Neural progenitor cell (in vitro differentiated cells): ENCODE results near the gene FOXN4. TPM values are rescaled to one million over a fixed set of nuclear protein-coding genes. Genes with fewer than 3 reads are reported as not detected.

Source experiments
- DNase-seq: peaks from one replicate; pipeline ENCODE4 v3.0.0-alpha.2; 2016; ENCODE audit warnings: low spot score
- H2AFZ ChIP-seq: fragments of 200-600 bp; sonication (generic); replicated peaks from 2 replicates; pipeline ENCODE4 v1.6.1; 2016; ENCODE audit warnings: antibody characterized with exemption
- H3F3A ChIP-seq: fragments of 200-600 bp; sonication (generic); 2 replicates; pipeline ENCODE4 v1.6.1; 2016; ENCODE audit warnings: antibody characterized with exemption, low read depth
- H3K27ac ChIP-seq: fragments of 200-600 bp; sonication (generic); 2 replicates; pipeline ENCODE4 v1.5.1; 2016; ENCODE audit warnings: mild to moderate bottlenecking
- H3K27me3 ChIP-seq: fragments of 200-600 bp; sonication (generic); 2 replicates; pipeline ENCODE4 v1.6.1; 2016; ENCODE audit warnings: mild to moderate bottlenecking, moderate library complexity
- H3K36me3 ChIP-seq: fragments of 200-600 bp; sonication (generic); 2 replicates; pipeline ENCODE4 v1.5.1; 2016
- H3K4me1 ChIP-seq: fragments of 200-600 bp; sonication (generic); 2 replicates; pipeline ENCODE4 v1.6.1; 2016; ENCODE audit warnings: mixed run types
- H3K4me2 ChIP-seq: fragments of 200-600 bp; sonication (generic); 2 replicates; pipeline ENCODE4 v1.6.1; 2016
- H3K4me3 ChIP-seq: fragments of 200-600 bp; sonication (generic); 2 replicates; pipeline ENCODE4 v1.5.1; 2016
- H3K79me2 ChIP-seq: fragments of 200-600 bp; sonication (generic); 2 replicates; pipeline ENCODE4 v1.6.1; 2016; ENCODE audit warnings: low read depth
- H3K9ac ChIP-seq: fragments of 200-600 bp; sonication (generic); 2 replicates; pipeline ENCODE4 v1.6.1; 2016
- H3K9me3 ChIP-seq: fragments of 200-600 bp; sonication (generic); 2 replicates; pipeline ENCODE4 v1.5.1; 2016; ENCODE audit warnings: low read depth
- H4K20me1 ChIP-seq: fragments of 200-600 bp; sonication (generic); 2 replicates; pipeline ENCODE4 v1.6.1; 2016; ENCODE audit warnings: low read depth
- H3K27ac Mint-ChIP-seq: 3 replicates; pipeline ENCODE4 v1.8.0; 2021; ENCODE audit warnings: mixed read lengths
- H3K27me3 Mint-ChIP-seq: 2 replicates; pipeline ENCODE4 v1.8.0; 2022; ENCODE audit warnings: low read depth, mild to moderate bottlenecking, inconsistent platforms, moderate library complexity, mixed read lengths; ENCODE audit not compliant: insufficient read depth
- H3K36me3 Mint-ChIP-seq: 3 replicates; pipeline ENCODE4 v1.8.0; 2021; ENCODE audit warnings: mixed read lengths
- H3K4me1 Mint-ChIP-seq: 3 replicates; pipeline ENCODE4 v1.8.0; 2021; ENCODE audit warnings: mixed read lengths
- H3K4me3 Mint-ChIP-seq: 3 replicates; pipeline ENCODE4 v1.8.0; 2021; ENCODE audit warnings: mild to moderate bottlenecking, moderate library complexity, mixed read lengths
- H3K9me3 Mint-ChIP-seq: 3 replicates; pipeline ENCODE4 v1.8.0; 2020; ENCODE audit warnings: mixed read lengths
- EZH2 ChIP-seq: fragments of 200-600 bp; sonication (generic); IDR thresholded peaks from 2 replicates; pipeline ENCODE4 v1.6.1; 2017; ENCODE audit warnings: antibody characterized with exemption, mild to moderate bottlenecking, moderate library complexity
- EZH2phosphoT487 ChIP-seq: fragments of 200-600 bp; sonication (generic); IDR thresholded peaks from 2 replicates; pipeline ENCODE4 v1.6.1; 2017; ENCODE audit warnings: antibody characterized with exemption
- total RNA-seq: library from RNA; depleted of rRNA; stranded (reverse); fragments of >200 nt; gene quantifications from 2 replicates; pipeline ENCODE4 v1.2.3, GENCODE V29; 2015; ENCODE audit warnings: low replicate concordance
- TF ChIP-seq, protein P1 (sequence below): fragments of 200-600 bp; sonication (generic); IDR thresholded peaks from 2 replicates; pipeline ENCODE4 v1.5.1; 2017; ENCODE audit warnings: antibody characterized with exemption, mild to moderate bottlenecking

Gene FOXN4
- total RNA-seq, 1 donor from 2014 or later = not detected

DNA sequence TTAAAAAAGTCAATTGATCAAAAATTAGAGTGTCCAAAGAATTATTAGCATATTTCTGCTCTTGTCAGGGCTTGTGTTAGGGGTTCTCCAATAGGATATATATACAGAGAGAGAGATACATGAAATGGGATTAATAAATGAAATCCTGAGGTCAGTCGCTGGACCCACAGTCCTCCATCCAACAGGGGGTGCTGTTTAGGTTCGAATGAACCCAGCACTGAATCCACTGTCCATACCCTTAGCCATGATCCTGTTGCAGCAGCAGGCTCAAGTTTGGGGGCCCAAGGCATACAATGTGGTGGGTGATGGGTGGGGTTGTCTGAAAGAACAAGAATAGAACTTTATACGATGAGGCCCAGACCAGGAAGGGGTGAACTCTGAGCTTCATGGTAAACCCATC lies 37.8 kb upstream of the FOXN4 start:
- Mint-ChIP-seq H3K9me3 (peaks cover 6% of the 10 kb centered on the region), H3K36me3 (no peaks in the 10 kb centered on the region), H3K27ac (no peak overlapping the region), H3K27me3 (peaks cover 2% of the 10 kb centered on the region), H3K4me1 (no peaks in the 10 kb centered on the region), H3K4me3 (no peak overlapping the region)
- no peaks in the 10 kb centered on the region for H4K20me1 ChIP-seq
- no peaks in the 10 kb centered on the region for H3K4me1 ChIP-seq
- H3F3A ChIP-seq = no peaks in the 10 kb centered on the region
- H3K4me3 ChIP-seq = no peak overlapping the region
- H3K36me3 ChIP-seq = no peaks in the 10 kb centered on the region
- TF ChIP-seq EZH2phosphoT487 (no peak), EZH2 (no peak)
- TF ChIP-seq, protein P1, sequence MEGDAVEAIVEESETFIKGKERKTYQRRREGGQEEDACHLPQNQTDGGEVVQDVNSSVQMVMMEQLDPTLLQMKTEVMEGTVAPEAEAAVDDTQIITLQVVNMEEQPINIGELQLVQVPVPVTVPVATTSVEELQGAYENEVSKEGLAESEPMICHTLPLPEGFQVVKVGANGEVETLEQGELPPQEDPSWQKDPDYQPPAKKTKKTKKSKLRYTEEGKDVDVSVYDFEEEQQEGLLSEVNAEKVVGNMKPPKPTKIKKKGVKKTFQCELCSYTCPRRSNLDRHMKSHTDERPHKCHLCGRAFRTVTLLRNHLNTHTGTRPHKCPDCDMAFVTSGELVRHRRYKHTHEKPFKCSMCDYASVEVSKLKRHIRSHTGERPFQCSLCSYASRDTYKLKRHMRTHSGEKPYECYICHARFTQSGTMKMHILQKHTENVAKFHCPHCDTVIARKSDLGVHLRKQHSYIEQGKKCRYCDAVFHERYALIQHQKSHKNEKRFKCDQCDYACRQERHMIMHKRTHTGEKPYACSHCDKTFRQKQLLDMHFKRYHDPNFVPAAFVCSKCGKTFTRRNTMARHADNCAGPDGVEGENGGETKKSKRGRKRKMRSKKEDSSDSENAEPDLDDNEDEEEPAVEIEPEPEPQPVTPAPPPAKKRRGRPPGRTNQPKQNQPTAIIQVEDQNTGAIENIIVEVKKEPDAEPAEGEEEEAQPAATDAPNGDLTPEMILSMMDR = peak; percentile 34
- H3K27me3 ChIP-seq = peaks cover 6% of the 10 kb centered on the region
- H3K4me2 ChIP-seq = no peak overlapping the region
- no peak overlapping the region for H2AFZ ChIP-seq
- no peak overlapping the region for H3K27ac ChIP-seq
- no peak for DNase-seq
- H3K9ac ChIP-seq = no peak overlapping the region
- H3K9me3 ChIP-seq = no peaks in the 10 kb centered on the region
- no peaks in the 10 kb centered on the region for H3K79me2 ChIP-seq

DNA sequence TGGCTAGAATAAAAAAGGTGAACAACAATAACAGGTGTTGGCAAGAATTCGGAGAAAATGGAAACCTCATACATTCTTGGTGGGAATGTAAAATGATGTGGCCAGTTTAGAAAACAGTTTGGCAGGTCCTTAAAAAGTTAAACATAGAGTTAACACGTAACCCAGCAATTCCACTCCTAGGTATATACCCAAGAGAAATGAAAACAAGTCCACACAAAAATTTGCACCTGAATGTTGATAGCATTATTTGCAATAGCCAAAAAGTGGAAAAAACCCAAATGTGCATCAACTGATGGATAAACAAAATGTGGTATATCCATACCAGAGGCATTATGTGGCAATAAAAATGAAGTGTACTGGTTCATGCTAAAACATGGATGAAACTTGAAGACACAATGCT lies 36.3 kb upstream of the FOXN4 start:
- no peaks in the 10 kb centered on the region for H3K36me3 ChIP-seq
- no peak overlapping the region for H3K4me2 ChIP-seq
- H4K20me1 ChIP-seq = no peaks in the 10 kb centered on the region
- no peaks in the 10 kb centered on the region for H3K4me1 ChIP-seq
- DNase-seq = no peak
- H3K27ac ChIP-seq = no peak overlapping the region
- no peaks in the 10 kb centered on the region for H3K79me2 ChIP-seq
- peaks cover 6% of the 10 kb centered on the region for H3K9me3 Mint-ChIP-seq
- H3K9ac ChIP-seq = no peak overlapping the region
- no peak overlapping the region for H3K4me3 ChIP-seq
- H3K27me3 Mint-ChIP-seq = peaks cover 2% of the 10 kb centered on the region
- TF ChIP-seq, protein P1 = no peak
- TF ChIP-seq EZH2phosphoT487 (no peak), EZH2 (no peak)
- no peaks in the 10 kb centered on the region for H3F3A ChIP-seq
- H3K36me3 Mint-ChIP-seq = no peaks in the 10 kb centered on the region
- H3K9me3 ChIP-seq = no peaks in the 10 kb centered on the region
- no peak overlapping the region for H3K4me3 Mint-ChIP-seq
- no peak overlapping the region for H2AFZ ChIP-seq
- no peaks in the 10 kb centered on the region for H3K4me1 Mint-ChIP-seq
- H3K27ac Mint-ChIP-seq = no peak overlapping the region
- H3K27me3 ChIP-seq = peaks cover 6% of the 10 kb centered on the region

DNA sequence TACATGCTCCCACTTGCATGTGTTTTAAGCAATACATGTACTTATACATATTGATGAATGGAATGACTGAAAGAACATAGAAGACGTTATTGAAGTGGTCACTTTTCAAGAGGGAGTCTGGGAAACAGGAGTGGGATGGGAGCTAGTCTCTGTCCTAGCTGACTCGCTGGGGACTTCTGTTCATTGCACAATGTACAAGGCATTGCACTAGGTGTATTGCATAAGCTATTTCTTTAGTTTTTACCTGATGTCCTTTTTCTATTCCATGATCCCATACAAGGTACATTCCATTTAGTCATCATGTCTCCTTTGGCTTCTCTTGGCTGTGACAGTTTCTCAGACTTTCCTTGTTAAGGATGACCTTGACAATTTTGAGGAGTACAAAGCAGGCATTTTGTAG lies 34.6 kb upstream of the FOXN4 start:
- Mint-ChIP-seq H3K9me3 (peaks cover 6% of the 10 kb centered on the region), H3K4me3 (no peak overlapping the region), H3K27ac (no peak overlapping the region), H3K36me3 (no peaks in the 10 kb centered on the region), H3K27me3 (peaks cover 2% of the 10 kb centered on the region), H3K4me1 (no peaks in the 10 kb centered on the region)
- Histone ChIP-seq H2AFZ (no peak overlapping the region), H3K9ac (no peak overlapping the region), H3K9me3 (no peaks in the 10 kb centered on the region), H3K27ac (no peak overlapping the region), H3K4me3 (no peak overlapping the region), H3F3A (no peaks in the 10 kb centered on the region), H4K20me1 (no peaks in the 10 kb centered on the region), H3K79me2 (no peaks in the 10 kb centered on the region), H3K4me1 (no peaks in the 10 kb centered on the region), H3K4me2 (no peak overlapping the region), H3K36me3 (no peaks in the 10 kb centered on the region), H3K27me3 (peaks cover 6% of the 10 kb centered on the region)
- TF ChIP-seq, protein P1 = no peak
- DNase-seq = no peak

DNA sequence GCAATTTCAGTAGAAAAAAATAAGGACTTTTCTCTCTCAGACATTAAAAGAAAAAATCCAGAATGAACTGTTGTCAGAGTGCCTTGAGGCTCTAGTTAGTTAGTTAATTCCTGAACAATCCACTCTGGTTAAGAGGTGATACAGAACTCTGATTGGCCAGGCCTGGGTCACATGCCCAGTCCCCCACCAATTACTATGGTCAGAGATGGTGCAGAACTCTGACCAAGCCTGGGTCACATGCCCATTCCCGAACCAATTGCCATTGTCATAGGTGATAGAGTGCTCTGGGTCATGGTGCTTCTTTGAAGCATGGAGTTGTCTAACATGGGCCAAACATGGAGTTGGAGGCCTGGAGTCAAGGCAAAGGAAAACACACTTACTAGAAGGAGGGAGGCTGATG lies 27.5 kb upstream of the FOXN4 start:
- peaks cover 4% of the 10 kb centered on the region for H3K4me1 Mint-ChIP-seq
- Histone ChIP-seq H3K4me3 (no peak overlapping the region), H3K9me3 (no peaks in the 10 kb centered on the region), H3K4me1 (peaks cover 5% of the 10 kb centered on the region), H3K4me2 (no peak overlapping the region), H3K79me2 (no peaks in the 10 kb centered on the region), H3K9ac (no peak overlapping the region), H4K20me1 (no peaks in the 10 kb centered on the region), H2AFZ (no peak overlapping the region), H3K27me3 (no peaks in the 10 kb centered on the region), H3K27ac (no peak overlapping the region), H3F3A (peaks cover 8% of the 10 kb centered on the region), H3K36me3 (no peaks in the 10 kb centered on the region)
- no peak overlapping the region for H3K27ac Mint-ChIP-seq
- DNase-seq = no peak
- no peak overlapping the region for H3K4me3 Mint-ChIP-seq
- H3K27me3 Mint-ChIP-seq = peaks cover 4% of the 10 kb centered on the region
- TF ChIP-seq, protein P1 = no peak
- no peaks in the 10 kb centered on the region for H3K36me3 Mint-ChIP-seq
- H3K9me3 Mint-ChIP-seq = peaks cover 4% of the 10 kb centered on the region
